SU-DHL-6 (cell line): ENCODE results near the gene SLCO2B1.

Experiments used
- H2AFZ ChIP-seq: fragments of 200-600 bp; sonication (generic); 2 replicates; pipeline ENCODE4 v1.6.1; 2014; ENCODE audit warnings: low read depth, mild to moderate bottlenecking, moderate library complexity, mixed read lengths, antibody characterized with exemption, low read length; ENCODE audit not compliant: severe bottlenecking
- H3F3A ChIP-seq: fragments of 200-600 bp; shearing (Covaris generic); 2 replicates; pipeline ENCODE4 v1.6.0; 2016; ENCODE audit warnings: antibody characterized with exemption, mild to moderate bottlenecking; ENCODE audit not compliant: insufficient read depth
- H3K27ac ChIP-seq: fragments of 200-600 bp; sonication (generic); 2 replicates; pipeline ENCODE4 v1.5.1; 2016; ENCODE audit warnings: low read depth, mild to moderate bottlenecking, low read length, moderate library complexity, mixed read lengths
- H3K27me3 ChIP-seq: fragments of 200-600 bp; sonication (generic), shearing (Covaris generic); 2 replicates; pipeline ENCODE4 v1.6.0; 2014; ENCODE audit warnings: mild to moderate bottlenecking, low read length
- H3K36me3 ChIP-seq: fragments of 200-600 bp; sonication (generic); 2 replicates; pipeline ENCODE4 v1.6.1; 2014; ENCODE audit warnings: mild to moderate bottlenecking, low read length, mixed read lengths
- H3K4me2 ChIP-seq: fragments of 300-600, 200-600 bp; shearing (Covaris generic), sonication (generic); 2 replicates; pipeline ENCODE4 v1.6.0; 2014; ENCODE audit warnings: low read length, low read depth, mild to moderate bottlenecking; ENCODE audit not compliant: poor library complexity, severe bottlenecking
- H3K4me3 ChIP-seq: fragments of 200-600 bp; sonication (generic); 2 replicates; pipeline ENCODE4 v1.5.1; 2014; ENCODE audit warnings: antibody characterized with exemption, low read length, mild to moderate bottlenecking, mixed read lengths; ENCODE audit not compliant: insufficient read depth, poor library complexity, severe bottlenecking
- H3K79me2 ChIP-seq: fragments of 200-600 bp; sonication (generic); 2 replicates; pipeline ENCODE4 v1.6.1; 2014; ENCODE audit warnings: mild to moderate bottlenecking, low read length, moderate library complexity; ENCODE audit not compliant: insufficient read depth
- H3K9ac ChIP-seq: fragments of 200-600 bp; sonication (generic); 2 replicates; pipeline ENCODE4 v1.7.0; 2014; ENCODE audit warnings: mild to moderate bottlenecking, low read length
- H3K9me2 ChIP-seq: fragments of 200-600 bp; sonication (generic); replicated peaks from 2 replicates; pipeline ENCODE4 v1.6.1; 2014; ENCODE audit warnings: low read length; ENCODE audit not compliant: insufficient read depth
- H3K9me3 ChIP-seq: fragments of 200-600 bp; sonication (generic); 2 replicates; pipeline ENCODE4 v1.6.1; 2014; ENCODE audit warnings: low read length, mixed read lengths; ENCODE audit not compliant: insufficient read depth
- H4K20me1 ChIP-seq: fragments of 200-600 bp; sonication (generic); 2 replicates; pipeline ENCODE4 v1.6.1; 2014; ENCODE audit warnings: low read depth, mild to moderate bottlenecking, antibody characterized with exemption, low read length, moderate library complexity, mixed read lengths
- CTCF ChIP-seq: fragments of 200-600 bp; sonication (generic); IDR thresholded peaks from one replicate; pipeline ENCODE4 v1.5.1; 2017; ENCODE audit warnings: antibody characterized with exemption, mild to moderate bottlenecking, low read length, moderate library complexity; ENCODE audit not compliant: insufficient read depth, poor library complexity, severe bottlenecking
- EZH2phosphoT487 ChIP-seq: fragments of 200-600 bp; sonication (generic), shearing (Covaris generic); conservative IDR thresholded peaks from 2 replicates; pipeline ENCODE4 v1.6.1; 2018; ENCODE audit warnings: mild to moderate bottlenecking, antibody characterized with exemption, low read length, moderate library complexity, mixed read lengths

Gene SLCO2B1

GRCh38 chr11:75135021-75135650 is 15.8 kb upstream of the SLCO2B1 start:
- no peak for TF ChIP-seq CTCF
- no peak for TF ChIP-seq EZH2phosphoT487
- Histone ChIP-seq H3F3A (no peaks in the 10 kb centered on the region), H3K9me2 (no peaks in the 10 kb centered on the region), H3K36me3 (no peaks in the 10 kb centered on the region), H3K27me3 (no peaks in the 10 kb centered on the region), H3K79me2 (no peaks in the 10 kb centered on the region), H3K27ac (no peak overlapping the region), H4K20me1 (no peaks in the 10 kb centered on the region), H3K4me3 (no peak overlapping the region), H3K9ac (no peak overlapping the region), H3K4me2 (no peak overlapping the region), H2AFZ (no peak overlapping the region), H3K9me3 (no peaks in the 10 kb centered on the region)

- Histone ChIP-seq H4K20me1 (no peaks in the 10 kb centered on the region), H3K79me2 (no peaks in the 10 kb centered on the region)
Measured at GRCh38 chr11:75135651-75136050, 15.3 kb upstream of the SLCO2B1 start.

GRCh38 chr11:75140269-75141138 is 10.4 kb upstream of the SLCO2B1 start:
- no peaks in the 10 kb centered on the region for H3F3A ChIP-seq
- TF ChIP-seq EZH2phosphoT487 (no peak), CTCF (peak; percentile 83)
- H2AFZ ChIP-seq = no peak overlapping the region
- H3K9ac ChIP-seq = no peak overlapping the region
- H3K9me2 ChIP-seq = no peaks in the 10 kb centered on the region
- H3K36me3 ChIP-seq = no peaks in the 10 kb centered on the region
- H3K4me2 ChIP-seq = no peak overlapping the region
- no peaks in the 10 kb centered on the region for H3K27me3 ChIP-seq
- H3K79me2 ChIP-seq = no peaks in the 10 kb centered on the region
- H3K4me3 ChIP-seq = no peak overlapping the region
- no peaks in the 10 kb centered on the region for H4K20me1 ChIP-seq
- H3K27ac ChIP-seq = no peak overlapping the region
- no peaks in the 10 kb centered on the region for H3K9me3 ChIP-seq

More at GRCh38 chr11:75135651-75136050, 15.3 kb upstream of the SLCO2B1 start:
- Histone ChIP-seq H3F3A (no peaks in the 10 kb centered on the region), H3K4me2 (no peak overlapping the region), H2AFZ (no peak overlapping the region), H3K36me3 (no peaks in the 10 kb centered on the region), H3K27me3 (no peaks in the 10 kb centered on the region), H3K27ac (no peak overlapping the region), H3K9me2 (no peaks in the 10 kb centered on the region), H3K9ac (no peak overlapping the region), H3K4me3 (no peak overlapping the region), H3K9me3 (no peaks in the 10 kb centered on the region)
- no peak for TF ChIP-seq CTCF
